ENCODE measurements around the gene RYR3.

RYR3 gene

GRCh38 chr15:33675246-33675645 is 364.5 kb downstream of the RYR3 start:
- no peak overlapping the region for H3K27ac ChIP-seq
- no peak overlapping the region for H3K4me3 ChIP-seq (ENCODE audit: low read depth in 1 of 2, low read length in 1 of 2)
- H3K36me3 ChIP-seq: no peaks in the 10 kb centered on the region
- H3K27me3 ChIP-seq: peaks cover 16% of the 10 kb centered on the region
- no peaks in the 10 kb centered on the region for H3K4me1 ChIP-seq (ENCODE audit: control insufficient read depth in 1 of 2, insufficient read depth in 1 of 2, low read depth in 1 of 2, low read length in 1 of 2)
- no peaks in the 10 kb centered on the region for H3K9me3 ChIP-seq
- no peak for TF ChIP-seq CTCF (IDR thresholded peaks at IDR 0.05)

- no peaks in the 10 kb centered on the region for H3K36me3 ChIP-seq
Observed at GRCh38 chr15:33677238-33677830, 366.6 kb downstream of the RYR3 start.

GRCh38 chr15:33678176-33678575 is 367.4 kb downstream of the RYR3 start:
- Histone ChIP-seq H3K27me3 (peaks cover 22% of the 10 kb centered on the region), H3K4me1 (ENCODE audit: control insufficient read depth in 1 of 2, insufficient read depth in 1 of 2, low read depth in 1 of 2, low read length in 1 of 2) (no peaks in the 10 kb centered on the region), H3K4me3 (ENCODE audit: low read depth in 1 of 2, low read length in 1 of 2) (no peak overlapping the region), H3K36me3 (no peaks in the 10 kb centered on the region), H3K27ac (no peak overlapping the region), H3K9me3 (no peaks in the 10 kb centered on the region)
- no peak for TF ChIP-seq CTCF (IDR thresholded peaks at IDR 0.05)

More at GRCh38 chr15:33677238-33677830, 366.6 kb downstream of the RYR3 start:
- Histone ChIP-seq H3K9me3 (no peaks in the 10 kb centered on the region), H3K4me3 (ENCODE audit: low read depth in 1 of 2, low read length in 1 of 2) (no peak overlapping the region), H3K27me3 (peaks cover 22% of the 10 kb centered on the region), H3K27ac (no peak overlapping the region), H3K4me1 (ENCODE audit: control insufficient read depth in 1 of 2, insufficient read depth in 1 of 2, low read depth in 1 of 2, low read length in 1 of 2) (no peaks in the 10 kb centered on the region)
- TF ChIP-seq CTCF (IDR thresholded peaks at IDR 0.05): no peak

DNA sequence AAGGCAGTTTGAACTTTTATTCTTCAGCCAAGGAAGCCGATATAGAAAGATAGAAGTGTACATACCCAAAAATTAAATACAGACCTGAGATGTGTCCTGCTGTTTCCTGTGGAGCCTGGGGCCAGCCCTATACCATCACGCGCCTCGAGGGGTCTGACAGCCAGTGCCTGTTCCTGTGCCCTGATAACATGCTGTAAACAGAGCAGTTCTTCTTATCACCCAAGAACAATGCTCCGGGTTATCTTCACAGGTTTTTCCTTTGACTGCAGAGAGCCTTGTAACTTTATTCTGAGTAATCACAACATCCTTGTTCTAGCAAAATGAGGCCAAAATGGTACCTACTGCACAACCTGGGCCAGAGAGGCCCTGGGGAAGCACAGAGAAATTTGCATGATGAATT is 367.8 kb downstream of the RYR3 start:
- no peaks in the 10 kb centered on the region for H3K9me3 ChIP-seq
- peaks cover 20% of the 10 kb centered on the region for H3K27me3 ChIP-seq
- H3K36me3 ChIP-seq: no peaks in the 10 kb centered on the region
- H3K4me1 ChIP-seq (ENCODE audit: control insufficient read depth in 1 of 2, insufficient read depth in 1 of 2, low read depth in 1 of 2, low read length in 1 of 2): no peaks in the 10 kb centered on the region
- no peak for TF ChIP-seq CTCF (IDR thresholded peaks at IDR 0.05)
- no peak overlapping the region for H3K27ac ChIP-seq
- no peak overlapping the region for H3K4me3 ChIP-seq (ENCODE audit: low read depth in 1 of 2, low read length in 1 of 2)

- H3K4me3 ChIP-seq (ENCODE audit: low read depth in 1 of 2, low read length in 1 of 2): no peak overlapping the region
- H3K4me1 ChIP-seq (ENCODE audit: control insufficient read depth in 1 of 2, insufficient read depth in 1 of 2, low read depth in 1 of 2, low read length in 1 of 2): no peaks in the 10 kb centered on the region
- no peaks in the 10 kb centered on the region for H3K9me3 ChIP-seq
- H3K27ac ChIP-seq: no peak overlapping the region
- H3K27me3 ChIP-seq: peaks cover 16% of the 10 kb centered on the region
- no peaks in the 10 kb centered on the region for H3K36me3 ChIP-seq
- TF ChIP-seq CTCF (IDR thresholded peaks at IDR 0.05): no peak
Observed at GRCh38 chr15:33679061-33679460, 368.3 kb downstream of the RYR3 start.

All from neutrophil (primary cell).